HUES6 (cell line): ENCODE measurements around the gene TNFRSF14.

Experiments
- H3K27ac ChIP-seq: 2 replicates; pipeline ENCODE4 v1.7.0; 2013; ENCODE audit warnings: low read depth, mild to moderate bottlenecking, low read length, inconsistent platforms
- H3K27me3 ChIP-seq: 2 replicates; pipeline ENCODE4 v1.6.1; 2013; ENCODE audit warnings: low read length; ENCODE audit not compliant: control insufficient read depth, insufficient read depth
- H3K36me3 ChIP-seq: 2 replicates; pipeline ENCODE4 v1.6.1; 2013; ENCODE audit warnings: low read length; ENCODE audit not compliant: control insufficient read depth, insufficient read depth
- H3K4me1 ChIP-seq: 2 replicates; pipeline ENCODE4 v1.6.1; 2013; ENCODE audit warnings: low read length; ENCODE audit not compliant: control insufficient read depth, insufficient read depth
- H3K4me3 ChIP-seq: 2 replicates; pipeline ENCODE4 v1.5.1; 2013; ENCODE audit warnings: low read depth, low read length
- H3K9ac ChIP-seq: one replicate; pipeline ENCODE4 v1.6.1; 2013; ENCODE audit warnings: mild to moderate bottlenecking, low read length
- H3K9me3 ChIP-seq: 2 replicates; pipeline ENCODE4 v1.6.1; 2013; ENCODE audit warnings: low read depth, low read length; ENCODE audit not compliant: control insufficient read depth, insufficient read depth

The TNFRSF14 gene

DNA sequence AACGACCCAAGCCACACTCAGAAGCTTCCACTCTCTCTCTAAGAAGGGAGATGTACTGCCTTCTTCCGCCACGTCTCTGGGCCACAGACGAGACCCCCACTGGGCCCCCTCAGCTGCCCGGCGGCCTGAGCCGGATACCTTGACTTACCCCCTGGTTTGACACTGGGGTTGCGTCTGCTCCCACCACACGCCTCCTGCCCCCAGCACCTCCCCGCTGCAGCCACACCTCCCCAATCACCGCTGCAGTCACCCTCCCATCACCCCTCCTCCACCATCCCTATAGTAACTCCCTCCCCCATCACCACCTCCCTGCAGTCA lies 40.4 kb upstream of the TNFRSF14 start:
- Histone ChIP-seq H3K9ac (no peak overlapping the region), H3K4me3 (no peak overlapping the region), H3K27ac (no peak overlapping the region), H3K36me3 (peaks cover 96% of the 10 kb centered on the region), H3K9me3 (no peaks in the 10 kb centered on the region), H3K27me3 (no peaks in the 10 kb centered on the region), H3K4me1 (no peaks in the 10 kb centered on the region)

DNA sequence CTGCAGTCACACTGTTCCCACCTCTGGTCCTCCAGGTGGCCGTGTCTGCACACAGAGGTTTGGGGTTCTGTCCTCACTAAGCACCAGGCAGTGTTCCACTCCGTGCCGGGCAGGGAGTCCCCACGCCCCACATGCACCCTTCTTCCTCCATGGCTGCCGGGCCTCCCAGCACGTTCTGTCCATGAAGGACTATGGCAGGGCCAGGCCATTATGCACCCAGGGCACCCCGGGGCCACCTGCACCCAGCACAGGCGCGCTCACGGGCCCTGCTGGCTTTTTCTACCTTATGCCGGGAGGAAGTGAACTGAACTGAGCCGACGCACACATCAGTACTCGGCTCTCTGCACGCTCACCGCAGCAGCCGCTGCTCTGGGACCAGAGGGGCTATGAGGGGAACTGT lies 40.0 kb upstream of the TNFRSF14 start:
- Histone ChIP-seq H3K4me1 (no peaks in the 10 kb centered on the region), H3K9me3 (no peaks in the 10 kb centered on the region), H3K27me3 (no peaks in the 10 kb centered on the region), H3K4me3 (no peak overlapping the region), H3K27ac (no peak overlapping the region), H3K36me3 (peaks cover 96% of the 10 kb centered on the region), H3K9ac (no peak overlapping the region)

DNA sequence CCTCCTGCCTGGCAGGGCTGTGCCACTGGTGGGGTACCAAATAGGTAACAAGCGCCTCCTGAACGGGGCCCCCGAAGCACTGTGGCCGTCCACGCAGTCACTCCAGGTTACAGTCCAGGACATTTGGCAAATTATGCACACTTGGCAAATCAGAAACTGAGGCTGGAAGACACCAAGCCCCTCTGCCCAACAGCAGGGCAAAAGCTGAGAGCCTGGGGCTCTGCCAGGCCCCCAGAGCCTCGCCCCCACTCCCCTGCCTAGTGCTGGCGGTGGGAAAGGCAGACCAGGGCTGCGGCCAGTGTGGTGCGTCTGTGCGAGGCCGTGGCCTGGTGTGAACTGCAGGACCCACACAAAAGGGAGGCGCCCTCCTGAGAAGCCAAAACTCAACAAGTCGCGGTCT lies 39.2 kb upstream of the TNFRSF14 start:
- H3K9ac ChIP-seq, result no peak overlapping the region
- H3K4me3 ChIP-seq, result no peak overlapping the region
- H3K4me1 ChIP-seq, result no peaks in the 10 kb centered on the region
- H3K36me3 ChIP-seq, result peaks cover 93% of the 10 kb centered on the region
- no peaks in the 10 kb centered on the region for H3K27me3 ChIP-seq
- no peak overlapping the region for H3K27ac ChIP-seq
- H3K9me3 ChIP-seq, result no peaks in the 10 kb centered on the region

DNA sequence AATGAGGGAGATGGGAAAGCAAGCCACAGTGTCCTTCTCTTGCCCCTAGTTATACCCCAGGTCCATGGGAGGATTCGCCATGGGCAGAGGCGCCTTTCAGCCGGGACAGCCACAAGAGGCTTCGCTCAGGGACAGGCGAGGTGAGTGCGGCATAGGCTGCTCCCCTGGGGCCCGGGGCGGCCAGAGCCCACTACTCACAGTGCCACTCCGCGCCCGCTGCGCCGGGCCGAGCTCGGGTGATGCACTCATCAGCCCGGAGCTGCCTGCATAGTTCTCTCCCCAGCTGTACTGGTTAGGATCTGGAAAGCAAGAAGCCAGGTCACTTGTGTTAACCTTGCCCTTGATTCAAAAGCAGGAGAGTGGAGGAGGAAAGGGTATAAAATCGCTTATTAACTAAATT lies 38.2 kb upstream of the TNFRSF14 start:
- H3K9me3 ChIP-seq, result no peaks in the 10 kb centered on the region
- H3K9ac ChIP-seq, result no peak overlapping the region
- no peaks in the 10 kb centered on the region for H3K4me1 ChIP-seq
- H3K36me3 ChIP-seq, result peaks cover 83% of the 10 kb centered on the region
- no peak overlapping the region for H3K4me3 ChIP-seq
- H3K27ac ChIP-seq, result no peak overlapping the region
- H3K27me3 ChIP-seq, result no peaks in the 10 kb centered on the region

DNA sequence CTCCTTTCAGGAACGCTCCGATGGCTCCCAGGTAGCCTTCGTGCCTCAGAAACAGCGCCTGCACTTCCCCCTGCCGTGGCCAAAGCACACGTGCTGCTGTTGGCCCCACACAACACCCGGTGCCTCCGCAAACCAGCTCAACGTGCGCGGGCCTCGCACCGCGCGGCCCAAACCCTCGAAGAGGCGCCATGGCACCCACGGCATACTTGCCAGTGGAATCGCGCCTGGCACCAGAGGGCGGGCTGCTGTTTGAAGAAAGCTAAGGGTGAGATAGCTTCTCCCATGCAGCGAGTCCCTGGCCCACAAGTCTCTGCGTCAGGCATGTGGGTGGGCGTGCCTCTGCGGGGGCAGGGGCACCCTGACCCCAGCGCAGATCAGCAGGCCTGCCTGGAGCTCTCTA lies 37.6 kb upstream of the TNFRSF14 start:
- no peak overlapping the region for H3K27ac ChIP-seq
- peaks cover 77% of the 10 kb centered on the region for H3K36me3 ChIP-seq
- no peak overlapping the region for H3K9ac ChIP-seq

DNA sequence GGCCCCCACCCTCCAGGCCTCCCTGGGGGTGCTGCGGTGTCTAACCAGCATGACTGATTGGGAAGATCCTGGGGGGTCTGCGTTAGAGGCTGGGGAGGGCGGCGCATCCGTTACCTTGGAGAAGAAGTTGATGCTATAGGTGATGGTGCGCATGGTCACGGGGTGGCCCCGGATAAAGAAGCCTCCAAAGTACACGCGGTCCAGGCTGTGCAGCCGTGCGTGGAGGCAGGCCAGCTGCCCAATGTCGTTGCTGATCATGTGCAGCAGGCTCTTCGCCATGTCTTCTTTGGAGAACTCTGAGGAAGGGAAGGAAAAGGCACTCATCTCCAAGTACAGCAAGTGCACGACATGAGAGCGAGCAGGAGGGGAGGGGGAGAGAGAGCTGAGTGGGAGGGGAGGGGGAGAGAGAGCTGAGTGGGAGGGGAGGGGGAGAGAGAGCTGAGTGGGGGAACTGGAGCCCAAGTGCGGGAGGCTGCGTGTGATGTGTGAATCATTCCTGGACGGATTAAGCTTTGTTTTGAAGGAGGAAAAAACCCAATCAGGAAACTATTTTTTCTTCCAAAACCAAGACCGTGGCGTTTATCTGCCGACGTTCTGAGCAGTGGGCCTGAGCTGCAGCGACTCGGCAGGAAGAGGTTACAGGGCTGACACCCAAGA lies 37.0 kb upstream of the TNFRSF14 start:
- Histone ChIP-seq H3K9me3 (no peaks in the 10 kb centered on the region), H3K36me3 (peaks cover 71% of the 10 kb centered on the region), H3K27me3 (no peaks in the 10 kb centered on the region), H3K4me3 (no peak overlapping the region), H3K27ac (no peak overlapping the region), H3K9ac (no peak overlapping the region), H3K4me1 (peaks cover 7% of the 10 kb centered on the region; the same call in 1 of the 2 replicates)

More for the DNA sequence above, 37.6 kb upstream of the TNFRSF14 start:
- Histone ChIP-seq H3K4me1 (0 out of 2 replicates have a peak, but pooled peaks cover under 1% of the 10 kb centered on the region), H3K4me3 (no peak overlapping the region), H3K27me3 (no peaks in the 10 kb centered on the region), H3K9me3 (no peaks in the 10 kb centered on the region)

DNA sequence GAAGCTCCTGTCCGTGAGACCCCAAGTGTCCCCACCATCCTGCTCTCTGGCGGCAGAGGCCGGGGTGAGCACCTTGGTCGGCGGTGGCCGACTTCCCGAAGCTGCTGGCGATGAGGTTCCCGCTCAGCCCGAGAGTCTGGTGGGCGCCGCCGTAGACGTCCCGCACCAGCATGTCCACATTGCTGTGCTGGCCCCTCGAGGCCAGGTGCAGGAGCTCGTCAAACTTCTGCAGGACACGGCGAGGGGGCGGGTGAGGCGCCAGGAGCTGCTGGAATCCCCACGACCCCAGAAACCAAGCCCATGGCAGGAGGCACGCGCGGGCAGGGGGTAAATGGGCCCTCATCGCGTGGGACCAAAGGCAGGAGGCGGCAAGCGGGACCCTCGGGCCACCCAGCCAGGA lies 36.4 kb upstream of the TNFRSF14 start:
- no peaks in the 10 kb centered on the region for H3K27me3 ChIP-seq
- H3K9ac ChIP-seq, result no peak overlapping the region
- H3K4me1 ChIP-seq, result peaks cover 9% of the 10 kb centered on the region; the same call in 1 of the 2 replicates
- no peaks in the 10 kb centered on the region for H3K9me3 ChIP-seq
- peaks cover 68% of the 10 kb centered on the region for H3K36me3 ChIP-seq
- no peak overlapping the region for H3K4me3 ChIP-seq
- H3K27ac ChIP-seq, result no peak overlapping the region

DNA sequence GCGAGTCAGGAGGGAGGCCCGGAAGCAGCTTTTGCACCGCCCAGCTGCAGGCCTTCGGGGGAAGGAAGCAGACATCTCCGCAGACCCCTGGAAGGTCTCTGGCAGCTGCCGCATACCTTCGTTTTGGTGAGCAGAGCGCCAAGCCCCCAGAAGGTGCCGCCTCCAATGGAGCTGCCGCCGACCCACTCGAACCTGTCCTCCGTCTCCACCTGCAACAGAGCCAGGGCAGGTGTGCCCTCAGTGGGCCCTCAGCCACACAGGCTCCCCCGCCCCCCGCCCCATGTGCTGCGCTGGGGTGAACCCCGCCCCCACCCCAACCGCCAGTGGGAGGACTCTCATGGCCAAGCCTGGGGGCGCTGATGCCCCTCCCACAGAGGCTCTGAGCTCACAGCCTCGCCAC lies 36.0 kb upstream of the TNFRSF14 start:
- peaks cover 13% of the 10 kb centered on the region; the same call in 1 of the 2 replicates for H3K4me1 ChIP-seq
- peaks cover 63% of the 10 kb centered on the region for H3K36me3 ChIP-seq
- no peak overlapping the region for H3K4me3 ChIP-seq
- no peak overlapping the region for H3K9ac ChIP-seq
- H3K9me3 ChIP-seq, result no peaks in the 10 kb centered on the region
- no peak overlapping the region for H3K27ac ChIP-seq
- H3K27me3 ChIP-seq, result no peaks in the 10 kb centered on the region

DNA sequence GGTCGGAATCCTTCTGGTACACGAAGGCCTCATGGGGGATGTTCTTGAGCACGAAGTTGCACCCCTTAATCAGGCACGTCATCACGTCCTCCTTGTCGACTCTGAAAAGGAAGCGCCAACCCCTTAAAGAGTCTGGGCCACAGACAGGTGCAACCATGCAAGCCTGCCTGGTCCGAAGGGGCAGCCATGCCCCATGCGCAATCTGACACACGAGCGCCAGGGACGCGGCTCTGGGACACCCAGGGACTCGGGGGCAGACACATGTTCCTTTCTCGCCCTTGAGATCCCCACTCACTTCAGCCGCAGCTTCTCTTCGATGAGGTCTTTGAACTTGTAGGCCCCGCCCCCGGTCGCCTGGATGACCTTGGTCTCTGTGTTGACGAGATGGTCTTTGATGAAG lies 35.4 kb upstream of the TNFRSF14 start:
- Histone ChIP-seq H3K4me1 (peaks cover 13% of the 10 kb centered on the region; the same call in 1 of the 2 replicates), H3K27me3 (no peaks in the 10 kb centered on the region), H3K9me3 (no peaks in the 10 kb centered on the region), H3K27ac (no peak overlapping the region), H3K9ac (no peak overlapping the region), H3K36me3 (peaks cover 57% of the 10 kb centered on the region), H3K4me3 (no peak overlapping the region)

DNA sequence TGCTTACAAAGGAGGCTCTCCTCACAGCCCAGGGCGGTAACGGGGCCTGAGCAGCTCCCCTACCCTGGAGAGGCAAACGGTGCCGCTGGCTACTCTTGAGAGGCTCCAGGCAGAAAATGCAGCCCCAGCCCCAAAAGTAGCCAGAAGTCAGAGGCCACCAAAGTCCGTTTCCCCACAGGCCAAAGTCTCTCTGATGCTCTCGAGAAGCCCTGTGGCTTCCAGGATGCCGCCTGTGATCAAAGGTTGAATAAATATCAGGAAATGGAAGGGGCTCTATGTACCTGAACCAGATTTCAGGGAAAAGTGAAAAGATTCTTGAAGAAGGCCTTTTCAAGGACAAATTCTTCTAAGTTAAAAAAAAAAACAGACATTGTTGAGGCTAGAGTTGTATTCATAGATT lies 33.9 kb upstream of the TNFRSF14 start:
- H3K4me1 ChIP-seq, result peaks cover 19% of the 10 kb centered on the region
- H3K36me3 ChIP-seq, result peaks cover 42% of the 10 kb centered on the region
- H3K9me3 ChIP-seq, result no peaks in the 10 kb centered on the region
- H3K27me3 ChIP-seq, result peaks cover 7% of the 10 kb centered on the region
- no peak overlapping the region for H3K9ac ChIP-seq
- H3K27ac ChIP-seq, result no peak overlapping the region
- no peak overlapping the region for H3K4me3 ChIP-seq

DNA sequence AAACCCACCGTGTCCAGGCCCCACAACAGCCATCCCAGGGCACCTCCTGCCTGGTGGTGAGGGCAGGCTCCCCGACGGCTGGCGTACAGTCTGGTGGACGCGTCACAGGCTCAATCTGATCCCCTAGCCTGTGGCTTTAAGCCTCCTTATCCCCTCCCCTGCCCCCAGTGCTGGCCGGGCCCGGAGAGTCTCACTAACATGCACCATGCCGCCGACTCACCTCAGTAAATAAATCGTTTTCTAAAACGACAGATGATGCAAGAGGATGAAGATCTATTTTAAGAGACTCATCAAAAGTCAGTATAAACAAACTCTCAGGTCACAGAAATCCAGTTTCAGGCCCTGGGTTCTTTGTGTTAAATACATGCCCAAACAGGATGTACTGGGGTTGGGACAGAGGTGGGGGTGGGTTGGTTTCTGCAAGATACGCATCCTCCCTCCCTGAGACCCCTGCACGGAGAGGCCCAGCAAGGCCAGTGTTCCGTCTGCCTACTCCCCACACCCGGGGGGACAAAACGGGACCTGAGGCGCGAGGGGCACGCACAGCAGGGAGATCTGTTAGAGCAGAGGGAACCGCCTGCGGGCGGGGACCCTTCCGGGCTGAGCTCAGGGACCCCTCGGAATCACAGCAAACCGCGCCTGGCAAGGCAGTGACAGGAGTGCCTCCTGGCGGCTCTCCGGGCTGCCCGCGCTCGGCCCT lies 32.8 kb upstream of the TNFRSF14 start:
- Histone ChIP-seq H3K4me1 (peaks cover 24% of the 10 kb centered on the region), H3K9me3 (no peaks in the 10 kb centered on the region), H3K4me3 (no peak overlapping the region), H3K36me3 (peaks cover 31% of the 10 kb centered on the region), H3K27me3 (peaks cover 18% of the 10 kb centered on the region), H3K27ac (no peak overlapping the region), H3K9ac (no peak overlapping the region)
